SK-N-SH treated with all-trans-retinoic acid at 6 μM for 48 hours (cell line): ENCODE measurements around the gene CASTOR1.

ENCODE experiments used
- ATAC-seq: fragments of 200-7000 bp; cut with Tn5 transposase; 3 replicates; pipeline ENCODE4 v1.9.1; 2020; ENCODE audit warnings: mild to moderate bottlenecking, moderate library complexity
- ARNTL ChIP-seq: fragments of 450-650 bp; formaldehyde crosslinking; IDR thresholded peaks from 2 replicates; pipeline ENCODE4 v1.5.0; 2020; ENCODE audit warnings: low read depth, mild to moderate bottlenecking, moderate library complexity, borderline replicate concordance
- BACH2 ChIP-seq: fragments of 250-450 bp; sonication (Bioruptor Pico); IDR thresholded peaks from 2 replicates; pipeline ENCODE4 v1.9.0; 2021; ENCODE audit warnings: mild to moderate bottlenecking, borderline replicate concordance
- ESRRG ChIP-seq: fragments of 250-450 bp; sonication (Bioruptor Pico); IDR thresholded peaks from 2 replicates; pipeline ENCODE4 v1.6.1; 2021; ENCODE audit warnings: mild to moderate bottlenecking
- GLIS3 ChIP-seq: fragments of 250-450 bp; sonication (Bioruptor Pico); IDR thresholded peaks from 2 replicates; pipeline ENCODE4 v1.5.0; 2020; ENCODE audit warnings: mild to moderate bottlenecking, moderate library complexity
- ISL1 ChIP-seq: fragments of 250-450 bp; sonication (Bioruptor Pico); IDR thresholded peaks from 2 replicates; pipeline ENCODE4 v2.1.2; 2022; ENCODE audit warnings: mild to moderate bottlenecking, moderate library complexity
- OSR1 ChIP-seq: fragments of 250-450 bp; sonication (Bioruptor Pico); IDR thresholded peaks from 2 replicates; pipeline ENCODE4 v1.8.0; 2022; ENCODE audit warnings: moderate library complexity, mild to moderate bottlenecking, inconsistent platforms
- PPARA ChIP-seq: fragments of 250-450 bp; sonication (Bioruptor Pico); IDR thresholded peaks from 2 replicates; pipeline ENCODE4 v1.5.0; 2020; ENCODE audit warnings: mild to moderate bottlenecking, borderline replicate concordance
- SNAI2 ChIP-seq: fragments of 250-450 bp; sonication (Bioruptor Pico); IDR thresholded peaks from 2 replicates; pipeline ENCODE4 v1.5.0; 2020; ENCODE audit warnings: mild to moderate bottlenecking, moderate library complexity
- TCF4 ChIP-seq: fragments of 250-450 bp; sonication (Bioruptor Pico); IDR thresholded peaks from 2 replicates; pipeline ENCODE4 v1.8.0; 2021; ENCODE audit warnings: mild to moderate bottlenecking, moderate library complexity, borderline replicate concordance
- TOX ChIP-seq: fragments of 250-450 bp; sonication (Bioruptor Pico); IDR thresholded peaks from 2 replicates; pipeline ENCODE4 v1.8.0; 2021; ENCODE audit warnings: mild to moderate bottlenecking, moderate library complexity, borderline replicate concordance
- ZC3H10 ChIP-seq: fragments of 250-450 bp; sonication (Bioruptor Pico); IDR thresholded peaks from 2 replicates; pipeline ENCODE4 v1.5.1; 2021; ENCODE audit warnings: mild to moderate bottlenecking, moderate library complexity
- ZFP3 ChIP-seq: fragments of 250-450 bp; sonication (Bioruptor Pico); IDR thresholded peaks from 2 replicates; pipeline ENCODE4 v1.5.0; 2020; ENCODE audit warnings: mild to moderate bottlenecking, moderate library complexity
- ZFP30 ChIP-seq: fragments of 450-650 bp; formaldehyde crosslinking; IDR thresholded peaks from 2 replicates; pipeline ENCODE4 v1.5.0; 2022; ENCODE audit warnings: mild to moderate bottlenecking, moderate library complexity
- ZNF565 ChIP-seq: fragments of 450-650 bp; formaldehyde crosslinking; conservative IDR thresholded peaks from 2 replicates; pipeline ENCODE4 v1.5.0; 2020; ENCODE audit warnings: low read depth, mild to moderate bottlenecking, moderate library complexity
- ZNF70 ChIP-seq: fragments of 450-650 bp; formaldehyde crosslinking; IDR thresholded peaks from 2 replicates; pipeline ENCODE4 v1.5.0; 2020; ENCODE audit warnings: mild to moderate bottlenecking, moderate library complexity
- ZNF8 ChIP-seq: fragments of 450-650 bp; formaldehyde crosslinking; IDR thresholded peaks from 2 replicates; pipeline ENCODE4 v1.5.0; 2020; ENCODE audit warnings: mild to moderate bottlenecking, moderate library complexity
- TF ChIP-seq, protein P1 (sequence below): fragments of 250-450 bp; sonication (Bioruptor Pico); IDR thresholded peaks from 2 replicates; pipeline ENCODE4 v1.8.0; 2021; ENCODE audit warnings: low read depth, mild to moderate bottlenecking, moderate library complexity, borderline replicate concordance
- TF ChIP-seq, protein P2 (sequence below): fragments of 250-450 bp; sonication (Bioruptor Pico); IDR thresholded peaks from 2 replicates; pipeline ENCODE4 v1.8.0; 2020; ENCODE audit warnings: mild to moderate bottlenecking, moderate library complexity, borderline replicate concordance
- TF ChIP-seq, protein P3 (sequence below): fragments of 250-450 bp; sonication (Bioruptor Pico); IDR thresholded peaks from 2 replicates; pipeline ENCODE4 v1.5.0; 2020; ENCODE audit warnings: mild to moderate bottlenecking, moderate library complexity
- TF ChIP-seq, protein P4 (sequence below): fragments of 250-450 bp; sonication (Bioruptor Pico); IDR thresholded peaks from 2 replicates; pipeline ENCODE4 v1.5.1; 2020; ENCODE audit warnings: low read depth, mild to moderate bottlenecking, moderate library complexity
- TF ChIP-seq, protein P5 (sequence below): fragments of 250-450 bp; sonication (Bioruptor Pico); IDR thresholded peaks from 2 replicates; pipeline ENCODE4 v1.5.1; 2021; ENCODE audit warnings: mild to moderate bottlenecking, moderate library complexity

Gene CASTOR1

DNA sequence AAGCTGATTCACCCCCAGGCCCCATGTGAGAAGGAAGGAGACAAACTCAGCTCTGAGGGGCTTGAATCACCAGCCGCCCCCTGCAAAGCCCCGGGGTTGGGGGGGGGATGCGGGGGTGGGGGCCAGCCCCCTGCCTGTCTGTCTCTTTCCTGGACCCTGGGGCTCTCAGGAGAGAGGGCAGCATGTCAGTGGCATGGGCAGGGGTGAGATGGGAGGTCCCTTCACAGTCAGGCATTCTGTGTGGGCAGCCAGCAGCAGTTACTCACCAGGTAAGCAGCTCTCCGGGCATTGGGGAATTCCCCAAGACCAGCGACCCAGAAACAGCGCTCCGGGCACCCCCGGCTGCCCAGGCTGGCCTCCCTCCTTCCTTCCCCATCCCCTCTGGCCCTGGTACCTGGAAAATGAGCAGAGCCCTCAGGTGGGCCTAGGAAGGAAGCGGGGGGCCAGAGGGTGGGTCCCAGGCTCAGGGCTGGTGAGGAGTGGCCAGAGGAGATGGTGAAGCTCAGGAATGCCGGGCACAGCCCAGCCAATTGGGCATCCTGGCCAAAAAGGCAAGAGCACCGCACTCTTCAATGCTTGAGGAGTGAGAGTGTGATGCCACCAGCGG, 38.5 kb downstream of the CASTOR1 start:
- 0 out of 2 replicates have a peak, but pooled peaks have one; percentile 31 for TF ChIP-seq OSR1 (CRISPR knock-in tag)
- no peak for TF ChIP-seq SNAI2 (CRISPR knock-in tag)
- peak; percentile 64 for ATAC-seq

DNA sequence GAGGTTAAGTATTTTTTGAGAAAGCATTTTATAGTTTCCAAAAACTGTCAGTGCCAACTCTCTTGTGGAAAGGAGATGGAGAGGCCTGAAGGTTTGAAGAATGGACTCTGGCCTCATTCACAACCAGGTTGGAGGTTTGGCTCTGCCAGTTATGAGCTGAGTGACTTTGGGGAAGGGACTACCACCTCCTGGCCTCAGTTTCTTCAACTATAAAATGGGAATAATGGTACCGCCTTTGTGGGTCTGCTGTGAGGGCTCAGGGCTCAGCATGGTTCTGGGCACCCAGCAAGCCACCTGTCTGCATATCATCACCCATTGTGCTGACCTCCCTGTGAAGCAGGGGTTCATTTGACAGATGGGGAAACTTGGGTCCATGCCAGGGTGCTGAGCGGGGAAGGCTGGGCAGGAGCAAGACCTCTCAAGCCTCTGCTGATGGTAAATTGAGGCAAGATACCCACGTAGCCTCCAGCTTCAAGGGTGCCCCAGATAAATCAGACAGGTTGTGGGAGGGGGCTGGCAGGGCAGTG, 39.2 kb downstream of the CASTOR1 start:
- TF ChIP-seq ZNF70 = no peak
- no peak for TF ChIP-seq TOX (CRISPR knock-in tag)
- ATAC-seq = no peak

DNA sequence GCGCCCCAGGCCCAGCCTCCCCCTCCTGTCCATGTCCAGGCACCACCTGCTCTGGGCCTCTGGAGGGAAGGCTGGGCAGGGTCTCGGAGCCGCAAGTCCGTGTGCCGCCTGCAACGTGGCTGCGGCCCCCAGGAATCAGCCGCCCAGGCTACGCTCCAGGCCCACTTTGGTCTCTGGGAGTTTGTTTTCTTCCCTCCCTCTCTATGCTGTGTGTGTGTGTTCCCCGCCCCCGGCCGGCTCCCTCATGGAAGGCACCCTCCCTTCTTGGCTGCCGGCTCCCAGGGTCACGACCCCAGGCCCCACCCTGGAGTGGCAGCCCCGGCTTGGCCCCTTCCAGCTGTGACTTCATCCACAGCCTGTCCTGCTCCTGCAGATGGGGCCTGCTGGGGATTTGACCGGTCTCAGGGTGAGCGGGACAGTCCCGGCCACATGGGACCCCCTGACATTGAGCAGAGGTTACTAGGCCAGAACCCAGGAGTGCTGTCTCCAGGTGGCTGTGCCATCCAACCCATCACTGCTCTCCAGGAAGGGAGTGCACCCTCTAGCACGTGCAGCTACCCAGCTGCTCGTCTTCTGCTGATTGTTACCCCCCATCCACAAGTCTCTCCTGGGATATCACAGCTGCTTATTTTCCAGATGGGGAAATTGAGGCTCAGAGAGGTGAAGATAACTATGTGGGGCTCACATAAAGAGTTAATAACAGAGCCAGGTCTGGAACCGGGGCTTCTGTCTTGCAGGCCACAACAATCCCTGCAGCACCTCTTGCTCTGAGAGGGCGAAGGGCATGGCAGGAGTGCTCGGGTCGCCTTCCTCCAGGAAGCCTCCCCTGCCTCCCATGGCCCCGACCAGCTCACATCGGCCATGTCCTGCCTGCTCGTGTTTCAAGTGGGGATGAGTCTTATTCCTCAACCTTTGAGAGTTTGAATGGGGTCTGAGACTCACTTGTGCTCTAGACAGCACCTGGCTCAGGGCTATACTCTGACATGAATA, 40.0 kb downstream of the CASTOR1 start:
- ATAC-seq = no peak
- no peak for TF ChIP-seq ARNTL (CRISPR knock-in tag)
- TF ChIP-seq, protein P1, sequence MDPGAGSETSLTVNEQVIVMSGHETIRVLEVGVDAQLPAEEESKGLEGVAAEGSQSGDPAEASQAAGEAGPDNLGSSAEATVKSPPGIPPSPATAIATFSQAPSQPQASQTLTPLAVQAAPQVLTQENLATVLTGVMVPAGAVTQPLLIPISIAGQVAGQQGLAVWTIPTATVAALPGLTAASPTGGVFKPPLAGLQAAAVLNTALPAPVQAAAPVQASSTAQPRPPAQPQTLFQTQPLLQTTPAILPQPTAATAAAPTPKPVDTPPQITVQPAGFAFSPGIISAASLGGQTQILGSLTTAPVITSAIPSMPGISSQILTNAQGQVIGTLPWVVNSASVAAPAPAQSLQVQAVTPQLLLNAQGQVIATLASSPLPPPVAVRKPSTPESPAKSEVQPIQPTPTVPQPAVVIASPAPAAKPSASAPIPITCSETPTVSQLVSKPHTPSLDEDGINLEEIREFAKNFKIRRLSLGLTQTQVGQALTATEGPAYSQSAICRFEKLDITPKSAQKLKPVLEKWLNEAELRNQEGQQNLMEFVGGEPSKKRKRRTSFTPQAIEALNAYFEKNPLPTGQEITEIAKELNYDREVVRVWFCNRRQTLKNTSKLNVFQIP (CRISPR knock-in tag) = no peak
- no peak for TF ChIP-seq SNAI2 (CRISPR knock-in tag)
- no peak for TF ChIP-seq ZNF70
- TF ChIP-seq GLIS3 (CRISPR knock-in tag) = no peak
- TF ChIP-seq TOX (CRISPR knock-in tag) = no peak
- TF ChIP-seq, protein P2, sequence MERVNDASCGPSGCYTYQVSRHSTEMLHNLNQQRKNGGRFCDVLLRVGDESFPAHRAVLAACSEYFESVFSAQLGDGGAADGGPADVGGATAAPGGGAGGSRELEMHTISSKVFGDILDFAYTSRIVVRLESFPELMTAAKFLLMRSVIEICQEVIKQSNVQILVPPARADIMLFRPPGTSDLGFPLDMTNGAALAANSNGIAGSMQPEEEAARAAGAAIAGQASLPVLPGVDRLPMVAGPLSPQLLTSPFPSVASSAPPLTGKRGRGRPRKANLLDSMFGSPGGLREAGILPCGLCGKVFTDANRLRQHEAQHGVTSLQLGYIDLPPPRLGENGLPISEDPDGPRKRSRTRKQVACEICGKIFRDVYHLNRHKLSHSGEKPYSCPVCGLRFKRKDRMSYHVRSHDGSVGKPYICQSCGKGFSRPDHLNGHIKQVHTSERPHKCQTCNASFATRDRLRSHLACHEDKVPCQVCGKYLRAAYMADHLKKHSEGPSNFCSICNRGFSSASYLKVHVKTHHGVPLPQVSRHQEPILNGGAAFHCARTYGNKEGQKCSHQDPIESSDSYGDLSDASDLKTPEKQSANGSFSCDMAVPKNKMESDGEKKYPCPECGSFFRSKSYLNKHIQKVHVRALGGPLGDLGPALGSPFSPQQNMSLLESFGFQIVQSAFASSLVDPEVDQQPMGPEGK (CRISPR knock-in tag) = no peak

DNA sequence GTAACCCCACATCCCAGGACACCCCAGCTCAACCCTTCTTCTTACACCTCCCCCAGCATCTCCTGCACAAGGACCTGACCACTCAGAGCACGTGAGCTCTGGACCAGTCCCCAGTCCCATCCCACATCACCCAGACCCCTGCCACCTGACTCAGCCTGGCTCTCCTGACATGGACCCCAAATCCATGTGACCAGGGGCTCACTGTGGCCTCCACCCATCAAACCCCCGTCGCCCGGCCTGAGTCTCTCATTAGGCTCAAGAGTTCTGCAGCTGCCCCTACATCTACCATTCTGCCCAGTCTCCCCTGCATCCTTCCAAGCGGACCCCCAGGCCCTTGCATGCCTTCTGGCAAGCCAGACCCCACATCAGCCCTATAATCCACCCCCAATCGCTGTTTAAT, 40.8 kb downstream of the CASTOR1 start:
- no peak for ATAC-seq
- TF ChIP-seq ISL1 (CRISPR knock-in tag) (no peak), TCF4 (no peak), ZFP3 (CRISPR knock-in tag) (no peak), ZNF8 (CRISPR knock-in tag) (no peak), ESRRG (no peak), GLIS3 (CRISPR knock-in tag) (no peak), SNAI2 (CRISPR knock-in tag) (no peak), BACH2 (CRISPR knock-in tag) (no peak), PPARA (no peak), ZFP30 (no peak), ARNTL (CRISPR knock-in tag) (no peak), OSR1 (CRISPR knock-in tag) (no peak), ZC3H10 (CRISPR knock-in tag) (no peak), ZNF565 (no peak)
- TF ChIP-seq, protein P3, sequence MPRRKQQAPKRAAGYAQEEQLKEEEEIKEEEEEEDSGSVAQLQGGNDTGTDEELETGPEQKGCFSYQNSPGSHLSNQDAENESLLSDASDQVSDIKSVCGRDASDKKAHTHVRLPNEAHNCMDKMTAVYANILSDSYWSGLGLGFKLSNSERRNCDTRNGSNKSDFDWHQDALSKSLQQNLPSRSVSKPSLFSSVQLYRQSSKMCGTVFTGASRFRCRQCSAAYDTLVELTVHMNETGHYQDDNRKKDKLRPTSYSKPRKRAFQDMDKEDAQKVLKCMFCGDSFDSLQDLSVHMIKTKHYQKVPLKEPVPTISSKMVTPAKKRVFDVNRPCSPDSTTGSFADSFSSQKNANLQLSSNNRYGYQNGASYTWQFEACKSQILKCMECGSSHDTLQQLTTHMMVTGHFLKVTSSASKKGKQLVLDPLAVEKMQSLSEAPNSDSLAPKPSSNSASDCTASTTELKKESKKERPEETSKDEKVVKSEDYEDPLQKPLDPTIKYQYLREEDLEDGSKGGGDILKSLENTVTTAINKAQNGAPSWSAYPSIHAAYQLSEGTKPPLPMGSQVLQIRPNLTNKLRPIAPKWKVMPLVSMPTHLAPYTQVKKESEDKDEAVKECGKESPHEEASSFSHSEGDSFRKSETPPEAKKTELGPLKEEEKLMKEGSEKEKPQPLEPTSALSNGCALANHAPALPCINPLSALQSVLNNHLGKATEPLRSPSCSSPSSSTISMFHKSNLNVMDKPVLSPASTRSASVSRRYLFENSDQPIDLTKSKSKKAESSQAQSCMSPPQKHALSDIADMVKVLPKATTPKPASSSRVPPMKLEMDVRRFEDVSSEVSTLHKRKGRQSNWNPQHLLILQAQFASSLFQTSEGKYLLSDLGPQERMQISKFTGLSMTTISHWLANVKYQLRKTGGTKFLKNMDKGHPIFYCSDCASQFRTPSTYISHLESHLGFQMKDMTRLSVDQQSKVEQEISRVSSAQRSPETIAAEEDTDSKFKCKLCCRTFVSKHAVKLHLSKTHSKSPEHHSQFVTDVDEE (CRISPR knock-in tag) = no peak
- TF ChIP-seq, protein P4, sequence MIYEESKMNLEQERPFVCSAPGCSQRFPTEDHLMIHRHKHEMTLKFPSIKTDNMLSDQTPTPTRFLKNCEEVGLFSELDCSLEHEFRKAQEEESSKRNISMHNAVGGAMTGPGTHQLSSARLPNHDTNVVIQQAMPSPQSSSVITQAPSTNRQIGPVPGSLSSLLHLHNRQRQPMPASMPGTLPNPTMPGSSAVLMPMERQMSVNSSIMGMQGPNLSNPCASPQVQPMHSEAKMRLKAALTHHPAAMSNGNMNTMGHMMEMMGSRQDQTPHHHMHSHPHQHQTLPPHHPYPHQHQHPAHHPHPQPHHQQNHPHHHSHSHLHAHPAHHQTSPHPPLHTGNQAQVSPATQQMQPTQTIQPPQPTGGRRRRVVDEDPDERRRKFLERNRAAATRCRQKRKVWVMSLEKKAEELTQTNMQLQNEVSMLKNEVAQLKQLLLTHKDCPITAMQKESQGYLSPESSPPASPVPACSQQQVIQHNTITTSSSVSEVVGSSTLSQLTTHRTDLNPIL = no peak
- TF ChIP-seq, protein P2 (CRISPR knock-in tag) = no peak
- TF ChIP-seq, protein P5, sequence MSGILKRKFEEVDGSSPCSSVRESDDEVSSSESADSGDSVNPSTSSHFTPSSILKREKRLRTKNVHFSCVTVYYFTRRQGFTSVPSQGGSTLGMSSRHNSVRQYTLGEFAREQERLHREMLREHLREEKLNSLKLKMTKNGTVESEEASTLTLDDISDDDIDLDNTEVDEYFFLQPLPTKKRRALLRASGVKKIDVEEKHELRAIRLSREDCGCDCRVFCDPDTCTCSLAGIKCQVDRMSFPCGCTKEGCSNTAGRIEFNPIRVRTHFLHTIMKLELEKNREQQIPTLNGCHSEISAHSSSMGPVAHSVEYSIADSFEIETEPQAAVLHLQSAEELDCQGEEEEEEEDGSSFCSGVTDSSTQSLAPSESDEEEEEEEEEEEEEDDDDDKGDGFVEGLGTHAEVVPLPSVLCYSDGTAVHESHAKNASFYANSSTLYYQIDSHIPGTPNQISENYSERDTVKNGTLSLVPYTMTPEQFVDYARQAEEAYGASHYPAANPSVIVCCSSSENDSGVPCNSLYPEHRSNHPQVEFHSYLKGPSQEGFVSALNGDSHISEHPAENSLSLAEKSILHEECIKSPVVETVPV (CRISPR knock-in tag) = no peak
